ENCODE results near the gene FAM83G. TPM values are rescaled to one million over a fixed set of nuclear protein-coding genes. Genes with fewer than 3 reads are reported as not detected.

FAM83G gene
- total and polyA plus RNA-seq, 9 donors, result 0.93 to 5.1 (median 2.3) TPM

DNA sequence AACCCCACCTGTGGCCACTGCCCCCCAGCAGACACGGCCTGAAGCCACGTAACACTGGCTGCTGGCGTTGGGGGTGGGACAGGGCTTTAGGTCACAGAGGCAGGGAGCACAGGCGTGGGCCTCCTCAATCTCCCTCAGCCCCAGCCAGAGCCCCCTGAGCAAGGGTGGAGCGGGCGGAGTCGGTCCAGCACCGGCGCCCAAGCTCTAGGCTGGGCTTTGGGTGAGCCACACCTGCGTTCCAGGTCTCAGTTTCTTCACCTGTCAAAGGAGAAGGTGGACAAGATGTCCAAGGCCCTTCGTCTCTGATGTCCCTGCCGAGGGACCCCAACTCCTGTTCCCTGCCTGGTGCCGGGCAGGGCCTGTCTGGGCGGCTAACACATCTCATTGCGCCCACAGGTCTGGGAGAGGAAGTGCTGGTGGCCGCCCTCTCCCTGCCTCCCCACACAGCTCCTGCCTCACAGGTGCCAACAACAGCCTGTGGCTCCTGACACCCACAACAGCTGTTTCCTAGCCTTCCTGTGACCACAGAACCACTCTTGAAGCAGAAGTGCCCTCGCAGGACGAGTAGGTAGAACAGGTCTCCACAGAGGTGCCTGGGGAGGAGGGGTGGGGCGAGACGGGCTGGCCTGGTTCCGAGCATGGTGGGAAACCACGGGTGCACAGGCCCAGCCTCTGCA, 12.0 kb downstream of the FAM83G start:
- H3K4me3 ChIP-seq, result no peak overlapping the region
- no peaks in the 10 kb centered on the region for H3K9me3 ChIP-seq
- H3K27me3 ChIP-seq, result no peaks in the 10 kb centered on the region
- 91 to 94% (median 92%) methylated on average over 22 of the region's 22 CpGs for WGBS, 3 donors
- peaks cover 3% of the 10 kb centered on the region for H3K4me1 ChIP-seq (ENCODE audit: insufficient read depth)
- intact Hi-C loops (cut with DNase I), result no loop called here
- TF ChIP-seq, protein P1, sequence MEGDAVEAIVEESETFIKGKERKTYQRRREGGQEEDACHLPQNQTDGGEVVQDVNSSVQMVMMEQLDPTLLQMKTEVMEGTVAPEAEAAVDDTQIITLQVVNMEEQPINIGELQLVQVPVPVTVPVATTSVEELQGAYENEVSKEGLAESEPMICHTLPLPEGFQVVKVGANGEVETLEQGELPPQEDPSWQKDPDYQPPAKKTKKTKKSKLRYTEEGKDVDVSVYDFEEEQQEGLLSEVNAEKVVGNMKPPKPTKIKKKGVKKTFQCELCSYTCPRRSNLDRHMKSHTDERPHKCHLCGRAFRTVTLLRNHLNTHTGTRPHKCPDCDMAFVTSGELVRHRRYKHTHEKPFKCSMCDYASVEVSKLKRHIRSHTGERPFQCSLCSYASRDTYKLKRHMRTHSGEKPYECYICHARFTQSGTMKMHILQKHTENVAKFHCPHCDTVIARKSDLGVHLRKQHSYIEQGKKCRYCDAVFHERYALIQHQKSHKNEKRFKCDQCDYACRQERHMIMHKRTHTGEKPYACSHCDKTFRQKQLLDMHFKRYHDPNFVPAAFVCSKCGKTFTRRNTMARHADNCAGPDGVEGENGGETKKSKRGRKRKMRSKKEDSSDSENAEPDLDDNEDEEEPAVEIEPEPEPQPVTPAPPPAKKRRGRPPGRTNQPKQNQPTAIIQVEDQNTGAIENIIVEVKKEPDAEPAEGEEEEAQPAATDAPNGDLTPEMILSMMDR (IDR thresholded peaks at IDR 0.05), result no peak
- TF ChIP-seq EP300 (IDR thresholded peaks at IDR 0.05) (no peak), POLR2A (IDR thresholded peaks at IDR 0.05) (no peak)
- H3K36me3 ChIP-seq, result no peaks in the 10 kb centered on the region
- no peak for DNase-seq
- H3K27ac ChIP-seq, result no peak overlapping the region

DNA sequence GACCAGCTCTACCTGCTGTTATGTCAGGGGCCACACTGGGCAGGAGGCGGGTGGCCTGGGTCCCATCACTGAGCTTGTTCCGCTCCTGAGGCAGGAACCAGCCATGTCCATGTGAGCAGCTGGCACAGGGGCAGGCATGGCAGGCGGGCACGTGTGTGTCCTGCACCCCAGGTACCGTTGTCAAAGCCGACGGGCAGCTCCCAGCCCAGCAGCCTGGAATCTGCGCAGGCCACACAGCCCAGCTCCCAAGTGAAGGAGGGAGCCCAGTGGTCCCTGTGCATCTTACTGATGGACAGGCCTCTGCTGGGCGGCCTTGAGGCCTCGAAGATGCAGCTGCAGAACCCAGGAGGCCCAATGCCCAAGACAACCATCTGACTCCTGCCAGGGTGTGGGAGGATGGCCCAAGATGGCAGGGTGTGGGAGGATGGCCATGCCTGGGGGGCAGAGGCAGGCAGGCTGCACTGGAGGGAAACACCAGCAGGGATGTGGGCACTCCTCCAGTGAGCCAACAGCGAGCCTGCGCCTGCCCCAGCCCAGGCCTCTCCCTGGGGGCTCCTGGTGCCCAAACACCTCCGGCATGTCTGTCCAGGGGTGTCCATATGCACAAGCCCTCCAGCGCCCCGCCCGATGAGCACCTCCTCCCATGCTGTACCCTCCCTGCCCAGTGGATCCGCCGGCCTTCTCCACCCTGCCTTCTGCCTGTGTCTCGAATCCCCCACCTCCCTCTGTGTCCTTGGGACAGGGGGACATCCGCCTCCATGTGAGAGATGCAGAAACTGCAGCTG, 12.8 kb downstream of the FAM83G start:
- Histone ChIP-seq H3K9me3 (no peaks in the 10 kb centered on the region), H3K27me3 (no peaks in the 10 kb centered on the region), H3K36me3 (no peaks in the 10 kb centered on the region), H3K4me1 (ENCODE audit: insufficient read depth) (peaks cover 3% of the 10 kb centered on the region), H3K4me3 (no peak overlapping the region), H3K27ac (no peak overlapping the region)
- no peak for DNase-seq
- intact Hi-C loops (cut with DNase I), result no loop called here
- TF ChIP-seq, protein P1 (IDR thresholded peaks at IDR 0.05), result no peak
- TF ChIP-seq EP300 (IDR thresholded peaks at IDR 0.05) (no peak), POLR2A (IDR thresholded peaks at IDR 0.05) (no peak)
- 86 to 93% (median 90%) methylated on average over 20 of the region's 20 CpGs for WGBS, 3 donors

DNA sequence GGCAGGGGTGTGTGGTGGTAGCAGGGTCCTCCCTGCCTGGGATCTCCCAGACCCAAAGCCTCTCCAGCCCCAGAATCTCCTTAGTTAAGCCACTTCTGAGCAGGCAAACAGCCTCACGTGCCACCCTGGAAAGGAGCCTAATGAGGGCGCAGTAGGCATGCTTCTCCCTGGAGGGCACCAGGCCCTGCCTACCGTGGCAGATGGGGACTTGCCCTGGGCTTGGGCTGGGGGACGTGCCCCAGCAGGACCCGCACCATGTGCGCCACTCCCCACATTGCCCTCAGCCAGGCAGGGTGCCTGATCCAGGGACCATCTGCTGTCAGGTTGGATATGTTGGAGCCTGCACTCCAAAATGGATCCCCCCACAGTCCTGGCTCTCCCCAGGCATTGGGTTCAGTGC, 14.2 kb downstream of the FAM83G start:
- H3K27me3 ChIP-seq, result no peaks in the 10 kb centered on the region
- intact Hi-C loops (cut with DNase I), result no loop called here
- TF ChIP-seq EP300 (IDR thresholded peaks at IDR 0.05) (no peak), POLR2A (IDR thresholded peaks at IDR 0.05) (no peak)
- TF ChIP-seq, protein P1 (IDR thresholded peaks at IDR 0.05), result no peak
- no peak for DNase-seq
- H3K36me3 ChIP-seq, result no peaks in the 10 kb centered on the region
- H3K4me1 ChIP-seq (ENCODE audit: insufficient read depth), result peaks cover 3% of the 10 kb centered on the region
- H3K9me3 ChIP-seq, result no peaks in the 10 kb centered on the region
- no peak overlapping the region for H3K27ac ChIP-seq
- whole genome bisulfite sequencing, 3 donors, result 83 to 95% (median 90%) methylated on average over 4 to 6 of the region's 6 CpGs
- H3K4me3 ChIP-seq, result no peak overlapping the region

DNA sequence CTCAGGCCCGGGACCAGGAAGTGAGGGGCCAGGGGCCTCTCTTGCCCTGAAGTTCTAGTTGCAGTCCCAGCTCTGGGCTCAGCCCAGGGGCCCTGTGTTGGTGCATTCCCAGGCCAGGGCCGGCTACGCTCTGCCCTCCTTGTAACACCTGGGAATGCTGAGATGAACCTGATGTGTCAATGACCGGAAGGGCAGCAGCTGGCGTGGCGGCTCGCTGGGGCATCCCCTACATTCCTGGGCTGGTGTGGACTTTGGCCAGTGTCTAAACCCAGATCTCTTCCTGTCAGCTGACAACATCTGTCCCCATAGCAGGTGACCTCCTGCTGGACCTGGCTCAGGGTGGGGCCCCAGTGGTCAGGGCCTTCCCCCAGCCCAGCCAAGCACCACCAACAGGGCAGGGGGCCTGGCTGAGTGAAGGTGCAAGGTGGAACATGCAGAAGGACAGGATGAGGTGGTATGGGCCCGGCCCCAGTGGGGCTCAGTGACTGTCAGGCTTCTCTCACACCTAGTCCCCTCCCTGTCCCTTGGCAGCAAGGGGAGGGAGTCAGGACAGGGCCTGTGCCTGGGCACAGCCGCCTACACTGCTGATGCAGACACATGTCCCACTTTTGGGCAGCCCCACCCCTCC, 15.9 kb downstream of the FAM83G start:
- intact Hi-C loops (cut with DNase I), result no loop called here
- DNase-seq, result no peak
- WGBS, 3 donors, result 80 to 92% (median 89%) methylated on average over 8 to 9 of the region's 9 CpGs
- peaks cover 1% of the 10 kb centered on the region for H3K4me1 ChIP-seq (ENCODE audit: insufficient read depth)
- H3K9me3 ChIP-seq, result no peaks in the 10 kb centered on the region
- TF ChIP-seq EP300 (IDR thresholded peaks at IDR 0.05), result no peak
- TF ChIP-seq, protein P1 (IDR thresholded peaks at IDR 0.05), result no peak
- TF ChIP-seq POLR2A (IDR thresholded peaks at IDR 0.05), result no peak
- H3K4me3 ChIP-seq, result no peak overlapping the region
- no peaks in the 10 kb centered on the region for H3K36me3 ChIP-seq
- H3K27me3 ChIP-seq, result no peaks in the 10 kb centered on the region
- H3K27ac ChIP-seq, result no peak overlapping the region

All from ovary (tissue), 9 donors.